IMR-90 (cell line): Measurements from ENCODE around the gene ZGRF1. TPM values are rescaled to one million over a fixed set of nuclear protein-coding genes. Genes with fewer than 3 reads are reported as not detected.

ENCODE experiments used
- ATAC-seq: fragments of 200-7000 bp; cut with Tn5 transposase; 2 replicates; pipeline ENCODE4 v1.9.1; 2020; ENCODE audit warnings: low read depth, mild to moderate bottlenecking, moderate library complexity
- BruUV-seq: library from RNA; stranded (reverse); fragments of 400-500 nt; replicated peaks from 2 replicates; lab custom pipeline; 2021; lab: Mats Ljungman, UMichigan
- CTCF ChIA-PET: fragments of 300-600 bp; formaldehyde crosslinking; extraction: SDS; loops from one replicate; lab custom pipeline; 2021; ENCODE audit warnings: antibody characterized with exemption; lab: Yijun Ruan, JAX
- POLR2A ChIA-PET: fragments of 300-600 bp; sonication (Branson Sonifier 250); formaldehyde crosslinking; loops from one replicate; lab custom pipeline; 2022; ENCODE audit warnings: antibody characterized with exemption; ENCODE audit not compliant: unreplicated experiment; lab: Charles Lee
- DNase-seq: peaks from one replicate; pipeline ENCODE4 v3.0.0; 2013
- H2AFZ ChIP-seq: replicated peaks from 2 replicates; pipeline ENCODE3; 2013; ENCODE audit warnings: low read length, mild to moderate bottlenecking; ENCODE audit not compliant: poor library complexity
- H2AK5ac ChIP-seq: 2 replicates; pipeline ENCODE4 v1.6.1; 2013; ENCODE audit warnings: low read depth, low read length, inconsistent platforms
- H2AK9ac ChIP-seq: replicated peaks from 2 replicates; pipeline ENCODE3; 2013; ENCODE audit warnings: mild to moderate bottlenecking, low read depth, low read length, moderate library complexity; ENCODE audit not compliant: poor library complexity
- H2BK120ac ChIP-seq: 2 replicates; pipeline ENCODE4 v1.6.1; 2013; ENCODE audit warnings: low read depth, low read length, inconsistent platforms
- H2BK15ac ChIP-seq: 3 replicates; pipeline ENCODE4 v1.6.1; 2013; ENCODE audit warnings: low read depth, low read length, inconsistent platforms
- H2BK20ac ChIP-seq: 2 replicates; pipeline ENCODE4 v1.6.1; 2013; ENCODE audit warnings: low read depth, mild to moderate bottlenecking, inconsistent platforms, low read length, moderate library complexity
- H2BK5ac ChIP-seq: 2 replicates; pipeline ENCODE4 v1.6.1; 2013; ENCODE audit warnings: mild to moderate bottlenecking, low read depth, low read length, inconsistent platforms; ENCODE audit not compliant: poor library complexity, severe bottlenecking
- H3K14ac ChIP-seq: replicated peaks from 2 replicates; pipeline ENCODE4 v1.6.1; 2013; ENCODE audit warnings: low read depth, low read length, inconsistent platforms
- H3K18ac ChIP-seq: 2 replicates; pipeline ENCODE4 v1.6.1; 2013; ENCODE audit warnings: low read depth, low read length, control low read depth
- H3K23ac ChIP-seq: 2 replicates; pipeline ENCODE4 v1.6.1; 2013; ENCODE audit warnings: low read depth, low read length, inconsistent platforms
- H3K27ac ChIP-seq: 2 replicates; pipeline ENCODE4 v1.5.1; 2013; ENCODE audit warnings: mild to moderate bottlenecking, control low read depth, low read length; ENCODE audit not compliant: insufficient read depth
- H3K27me3 ChIP-seq: 2 replicates; pipeline ENCODE4 v1.6.1; 2013; ENCODE audit warnings: low read length; ENCODE audit not compliant: control insufficient read depth, insufficient read depth
- H3K36me3 ChIP-seq: 2 replicates; pipeline ENCODE4 v1.6.1; 2013; ENCODE audit warnings: low read length, mixed read lengths; ENCODE audit not compliant: control insufficient read depth, insufficient read depth
- H3K4ac ChIP-seq: 2 replicates; pipeline ENCODE4 v1.6.1; 2013; ENCODE audit warnings: low read depth, low read length, inconsistent platforms
- H3K4me1 ChIP-seq: 2 replicates; pipeline ENCODE4 v1.6.1; 2013; ENCODE audit warnings: low read length, mixed read lengths; ENCODE audit not compliant: control insufficient read depth, insufficient read depth
- H3K4me2 ChIP-seq: 2 replicates; pipeline ENCODE4 v1.6.1; 2013; ENCODE audit warnings: low read depth, mild to moderate bottlenecking, control low read depth, low read length, moderate library complexity
- H3K4me3 ChIP-seq: 2 replicates; pipeline ENCODE4 v1.5.1; 2013; ENCODE audit warnings: low read depth, mild to moderate bottlenecking, control low read depth, low read length, moderate library complexity; ENCODE audit not compliant: insufficient read depth
- H3K56ac ChIP-seq: 2 replicates; pipeline ENCODE4 v1.6.1; 2013; ENCODE audit warnings: low read length, inconsistent platforms; ENCODE audit not compliant: insufficient read depth; ENCODE audit errors: extremely low read depth
- H3K79me1 ChIP-seq, 2 experiments: 2 replicates each; pipeline ENCODE4 v1.6.1; 2013; ENCODE audit warnings: low read length in 2 of 2, inconsistent platforms in 1 of 2, low read depth in 1 of 2
- H3K9ac ChIP-seq: 2 replicates; pipeline ENCODE4 v1.6.1; 2013; ENCODE audit warnings: low read depth, low read length, control low read depth
- H3K9me1 ChIP-seq: 2 replicates; pipeline ENCODE4 v1.6.1; 2013; ENCODE audit warnings: low read length, inconsistent platforms; ENCODE audit not compliant: insufficient read depth
- H3K9me3 ChIP-seq: 2 replicates; pipeline ENCODE4 v1.6.1; 2013; ENCODE audit warnings: low read length; ENCODE audit not compliant: control insufficient read depth, insufficient read depth
- H4K20me1 ChIP-seq: 2 replicates; pipeline ENCODE4 v1.6.1; 2013; ENCODE audit warnings: low read length, inconsistent platforms; ENCODE audit not compliant: insufficient read depth
- H4K5ac ChIP-seq: 2 replicates; pipeline ENCODE4 v1.6.1; 2013; ENCODE audit warnings: mild to moderate bottlenecking, low read depth, low read length, control low read depth
- H4K8ac ChIP-seq, 2 experiments: 2 replicates each; pipeline ENCODE4 v1.6.1; 2013; ENCODE audit warnings: low read depth in 2 of 2, low read length in 2 of 2, control low read depth in 1 of 2, inconsistent platforms in 1 of 2
- H4K91ac ChIP-seq: 2 replicates; pipeline ENCODE4 v1.6.1; 2013; ENCODE audit warnings: low read depth, low read length, inconsistent platforms; ENCODE audit not compliant: insufficient read depth
- BHLHE40 ChIP-seq: fragments of 150-350 bp; IDR thresholded peaks from 2 replicates; pipeline ENCODE4 v1.6.1; 2016; ENCODE audit warnings: mild to moderate bottlenecking, low read depth, low read length
- CEBPB ChIP-seq: IDR thresholded peaks from 2 replicates; pipeline ENCODE4 v1.6.1; 2012; ENCODE audit warnings: low read depth, low read length, improper control_type of control experiment
- FOS ChIP-seq: fragments of 150-350 bp; IDR thresholded peaks from 2 replicates; pipeline ENCODE4 v1.6.1; 2016; ENCODE audit warnings: low read depth, low read length
- MAFK ChIP-seq: IDR thresholded peaks from 2 replicates; pipeline ENCODE4 v1.6.1; 2012; ENCODE audit warnings: low read depth, low read length, improper control_type of control experiment
- MAZ ChIP-seq: IDR thresholded peaks from 2 replicates; pipeline ENCODE4 v1.6.1; 2012; ENCODE audit warnings: low read depth, mild to moderate bottlenecking, low read length, improper control_type of control experiment, moderate library complexity, borderline replicate concordance
- MXI1 ChIP-seq: IDR thresholded peaks from 2 replicates; pipeline ENCODE4 v1.6.1; 2012; ENCODE audit warnings: low read depth, mild to moderate bottlenecking, low read length, moderate library complexity, borderline replicate concordance
- NFE2L2 ChIP-seq: fragments of 150-350 bp; IDR thresholded peaks from 2 replicates; pipeline ENCODE4 v1.6.1; 2016; ENCODE audit warnings: low read depth, mild to moderate bottlenecking, low read length
- POLR2A ChIP-seq: IDR thresholded peaks from 2 replicates; pipeline ENCODE4 v1.6.1; 2012; ENCODE audit warnings: mild to moderate bottlenecking, low read depth, low read length
- RCOR1 ChIP-seq: IDR thresholded peaks from 2 replicates; pipeline ENCODE4 v1.6.1; 2012; ENCODE audit warnings: mild to moderate bottlenecking, low read length, improper control_type of control experiment; ENCODE audit not compliant: insufficient replicate concordance
- WGBS, 2 experiments: methylation state at CpG; one replicate each; pipeline versions ENCODE4 v1.1.5 to v1.1.7; 2013; ENCODE audit warnings: missing lambda C conversion rate in 2 of 2; ENCODE audit not compliant: insufficient read length in 1 of 2; ENCODE audit errors: extremely low coverage in 2 of 2; 5-methylcytosine and 5-hydroxymethylcytosine counted together
- dilution Hi-C: fragments of 300-500 bp; cut with HindIII; formaldehyde crosslinking; loops from one replicate; pipeline ENCODE4 v1.14.3; 2018; ENCODE audit warnings: low sequenced_read_pairs; ENCODE audit not compliant: unreplicated experiment
- in situ Hi-C: fragments of 300-500 bp; cut with MboI; formaldehyde crosslinking; loops from 3 replicates; pipeline ENCODE4 v1.14.3; 2019; ENCODE audit warnings: low sequenced_read_pairs, inconsistent platforms, mixed read lengths
- intact Hi-C: fragments of 100-400 bp; cut with micrococcal nuclease; formaldehyde crosslinking; loops from 2 replicates; pipeline ENCODE4 v1.10.0; 2022
- polyA plus RNA-seq, 3 experiments: library from polyadenylated mRNA; depleted of rRNA; stranded (reverse); fragments of >200 nt; gene quantifications; 2 replicates each; pipeline ENCODE4 v1.2.3, GENCODE V29; 2012; ENCODE audit warnings: low replicate concordance in 1 of 3
- total RNA-seq: library from RNA; depleted of rRNA; stranded (reverse); fragments of >200 nt; gene quantifications from 2 replicates; pipeline ENCODE4 v1.2.3, GENCODE V29; 2012
- TF ChIP-seq, protein P1 (sequence below): fragments of 150-350 bp; IDR thresholded peaks from 2 replicates; pipeline ENCODE4 v1.6.1; 2017; ENCODE audit warnings: mild to moderate bottlenecking, antibody characterized with exemption, low read length, low read depth

ZGRF1 gene
- total and polyA plus RNA-seq, 2 of the 4 experiments (the other 2 are of a cell fraction): 2.8 to 5.6 TPM

DNA sequence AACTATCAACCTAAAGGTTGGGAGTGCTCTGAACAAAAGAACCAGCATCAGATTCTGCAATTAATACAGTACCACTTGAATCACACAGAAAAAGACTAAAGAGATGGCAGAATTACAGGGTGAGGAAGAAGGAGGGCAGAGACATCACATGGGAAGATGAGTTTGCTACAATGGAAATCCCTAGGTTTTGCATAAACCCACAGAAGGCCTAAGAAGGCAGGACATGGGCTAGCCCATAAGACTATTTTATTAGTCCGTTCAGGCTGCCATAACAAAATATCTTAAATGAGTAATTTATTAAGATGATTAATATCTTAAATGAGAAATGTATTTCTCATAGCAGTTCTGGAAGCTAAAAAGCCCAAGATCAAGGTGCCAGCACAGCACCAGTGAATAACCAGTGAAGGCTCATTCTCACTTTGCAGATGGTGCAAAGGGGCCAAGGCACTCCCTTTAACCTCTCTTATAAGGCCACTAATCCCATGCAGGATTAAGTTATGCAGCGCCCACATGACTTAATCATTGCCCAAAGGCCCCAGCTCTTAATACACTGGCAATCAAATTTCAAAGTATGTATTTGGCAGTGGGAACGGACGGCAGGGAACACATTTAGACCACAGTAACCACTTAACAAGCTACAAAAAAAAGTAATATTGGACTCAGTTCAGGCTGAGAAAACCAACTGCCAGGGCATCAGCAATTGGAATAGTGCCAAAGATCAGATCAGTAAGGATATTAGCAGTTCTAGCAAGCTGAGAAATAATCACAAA lies 73.1 kb downstream of the ZGRF1 start:
- no peak overlapping the region for H3K4ac ChIP-seq
- no peaks in the 10 kb centered on the region for H3K9me1 ChIP-seq
- POLR2A ChIA-PET: no interaction called here
- intact Hi-C loops (no loop called here), dilution Hi-C loops (no loop called here), in situ Hi-C loops (no loop called here)
- WGBS, 2 experiments: no CpG with 5 or more reads among the region's 4 CpGs
- H3K27ac ChIP-seq: no peak overlapping the region
- H2BK120ac ChIP-seq: no peak overlapping the region
- no peaks in the 10 kb centered on the region for H3K9me3 ChIP-seq
- H3K4me3 ChIP-seq: no peak overlapping the region
- no peaks in the 10 kb centered on the region for H3K27me3 ChIP-seq
- ATAC-seq: no peak
- TF ChIP-seq NFE2L2 (no peak), MAZ (no peak), CEBPB (no peak), MAFK (no peak), MXI1 (no peak), BHLHE40 (no peak), FOS (no peak), POLR2A (no peak), RCOR1 (no peak)
- TF ChIP-seq, protein P1, sequence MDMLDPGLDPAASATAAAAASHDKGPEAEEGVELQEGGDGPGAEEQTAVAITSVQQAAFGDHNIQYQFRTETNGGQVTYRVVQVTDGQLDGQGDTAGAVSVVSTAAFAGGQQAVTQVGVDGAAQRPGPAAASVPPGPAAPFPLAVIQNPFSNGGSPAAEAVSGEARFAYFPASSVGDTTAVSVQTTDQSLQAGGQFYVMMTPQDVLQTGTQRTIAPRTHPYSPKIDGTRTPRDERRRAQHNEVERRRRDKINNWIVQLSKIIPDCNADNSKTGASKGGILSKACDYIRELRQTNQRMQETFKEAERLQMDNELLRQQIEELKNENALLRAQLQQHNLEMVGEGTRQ: no peak
- H3K56ac ChIP-seq: no peak overlapping the region
- H2BK5ac ChIP-seq: no peak overlapping the region
- H3K4me2 ChIP-seq: no peak overlapping the region
- H3K4me1 ChIP-seq: no peaks in the 10 kb centered on the region
- no peak overlapping the region for H4K91ac ChIP-seq
- no peak overlapping the region for H4K5ac ChIP-seq
- CTCF ChIA-PET: interaction anchor here (1.1 kb wide), 1 partner anchor 24 kb away, joined by 3 read pairs; no protein-coding TSS in a partner anchor
- H3K79me1 ChIP-seq: no peaks in the 10 kb centered on the region
- no peak overlapping the region for H2BK20ac ChIP-seq
- H4K8ac ChIP-seq: no peak overlapping the region
- H2AFZ ChIP-seq: no peak overlapping the region
- no peak overlapping the region for H3K23ac ChIP-seq
- no peaks in the 10 kb centered on the region for H3K36me3 ChIP-seq
- no TSS peak for BruUV-seq
- no peak for DNase-seq
- no peak overlapping the region for H3K18ac ChIP-seq
- H2BK15ac ChIP-seq: no peak overlapping the region
- H3K9ac ChIP-seq: no peak overlapping the region
- no peaks in the 10 kb centered on the region for H4K20me1 ChIP-seq
- no peak overlapping the region for H2AK9ac ChIP-seq
- H3K14ac ChIP-seq: no peak overlapping the region
- no peak overlapping the region for H2AK5ac ChIP-seq
